Choroid plexus epithelial cell (primary cell): ENCODE data around the gene ZNF333.
A peak's percentile ranks its signal among the peaks of the same experiment; 100 is the strongest.

Source experiments
- DNase-seq: peaks from one replicate; pipeline ENCODE4 v3.0.0-alpha.2; 2010; ENCODE audit warnings: low read depth
- H3K4me3 ChIP-seq: 2 replicates; pipeline ENCODE4 v1.5.1; 2011; ENCODE audit warnings: low read depth, mild to moderate bottlenecking, control low read depth, low read length, moderate library complexity
- TF ChIP-seq, protein P1 (sequence below): conservative IDR thresholded peaks from 2 replicates; pipeline ENCODE4 v1.5.1; 2011; ENCODE audit warnings: low read depth, mild to moderate bottlenecking, control low read depth, inconsistent platforms, low read length, moderate library complexity

ZNF333 gene

GRCh38 chr19:14689598-14690503 is at the start of gene ZNF333:
ZNF333 (plus strand) TSS chr19:14690048; CDS start chr19:14693492, 3,444 bp downstream.
- peak; percentile 92 for DNase-seq
- H3K4me3 ChIP-seq: peak within 1 kb of the TSS; percentile 71
- TF ChIP-seq, protein P1, sequence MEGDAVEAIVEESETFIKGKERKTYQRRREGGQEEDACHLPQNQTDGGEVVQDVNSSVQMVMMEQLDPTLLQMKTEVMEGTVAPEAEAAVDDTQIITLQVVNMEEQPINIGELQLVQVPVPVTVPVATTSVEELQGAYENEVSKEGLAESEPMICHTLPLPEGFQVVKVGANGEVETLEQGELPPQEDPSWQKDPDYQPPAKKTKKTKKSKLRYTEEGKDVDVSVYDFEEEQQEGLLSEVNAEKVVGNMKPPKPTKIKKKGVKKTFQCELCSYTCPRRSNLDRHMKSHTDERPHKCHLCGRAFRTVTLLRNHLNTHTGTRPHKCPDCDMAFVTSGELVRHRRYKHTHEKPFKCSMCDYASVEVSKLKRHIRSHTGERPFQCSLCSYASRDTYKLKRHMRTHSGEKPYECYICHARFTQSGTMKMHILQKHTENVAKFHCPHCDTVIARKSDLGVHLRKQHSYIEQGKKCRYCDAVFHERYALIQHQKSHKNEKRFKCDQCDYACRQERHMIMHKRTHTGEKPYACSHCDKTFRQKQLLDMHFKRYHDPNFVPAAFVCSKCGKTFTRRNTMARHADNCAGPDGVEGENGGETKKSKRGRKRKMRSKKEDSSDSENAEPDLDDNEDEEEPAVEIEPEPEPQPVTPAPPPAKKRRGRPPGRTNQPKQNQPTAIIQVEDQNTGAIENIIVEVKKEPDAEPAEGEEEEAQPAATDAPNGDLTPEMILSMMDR: no peak

DNA sequence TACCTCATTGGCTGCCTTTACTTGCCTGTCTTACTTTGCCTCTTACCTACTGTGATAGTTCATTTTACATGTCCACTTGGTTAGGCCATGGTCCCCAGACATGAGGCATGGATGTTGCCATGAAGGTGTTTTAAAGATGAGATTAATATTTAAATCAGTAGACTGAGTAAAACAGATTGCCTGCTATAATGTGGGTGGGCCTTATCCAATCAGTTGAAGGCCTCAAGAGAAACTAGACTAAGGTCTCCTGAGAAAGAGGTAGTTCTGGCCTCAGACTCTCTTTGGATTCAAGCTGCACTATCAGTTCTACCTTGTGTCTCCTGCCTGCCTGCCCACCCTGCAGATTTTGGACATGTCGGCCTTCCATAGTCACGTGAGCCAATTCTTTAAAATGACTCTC is 41.3 kb upstream of the ZNF333 start:
- TF ChIP-seq, protein P1: no peak
- DNase-seq: no peak
- H3K4me3 ChIP-seq: no peak overlapping the region

- H3K4me3 ChIP-seq: no peak overlapping the region
- no peak for DNase-seq
- TF ChIP-seq, protein P1: no peak
Observed at GRCh38 chr19:14649020-14649419, 40.8 kb upstream of the ZNF333 start.

DNA sequence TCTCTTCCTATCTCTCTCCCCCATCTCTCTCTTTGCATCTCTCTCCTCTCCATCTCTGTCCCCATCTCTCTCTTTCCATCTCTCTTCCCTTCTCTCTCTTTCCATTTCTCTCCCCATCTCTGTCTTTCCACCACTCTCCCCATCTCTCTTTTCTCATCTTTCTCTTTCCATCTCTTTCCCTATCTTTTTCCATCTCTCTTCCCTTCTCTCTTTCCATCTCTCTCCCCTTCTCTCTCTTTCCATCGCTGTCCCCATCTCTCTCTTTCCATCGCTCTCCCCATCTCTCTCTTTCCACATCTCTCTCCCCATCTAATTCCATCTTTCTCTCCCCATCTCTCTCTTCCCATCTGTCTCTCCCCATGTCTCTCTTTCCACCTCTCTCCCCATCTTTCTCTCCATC is 39.7 kb upstream of the ZNF333 start:
- no peak overlapping the region for H3K4me3 ChIP-seq
- TF ChIP-seq, protein P1: no peak

DNA sequence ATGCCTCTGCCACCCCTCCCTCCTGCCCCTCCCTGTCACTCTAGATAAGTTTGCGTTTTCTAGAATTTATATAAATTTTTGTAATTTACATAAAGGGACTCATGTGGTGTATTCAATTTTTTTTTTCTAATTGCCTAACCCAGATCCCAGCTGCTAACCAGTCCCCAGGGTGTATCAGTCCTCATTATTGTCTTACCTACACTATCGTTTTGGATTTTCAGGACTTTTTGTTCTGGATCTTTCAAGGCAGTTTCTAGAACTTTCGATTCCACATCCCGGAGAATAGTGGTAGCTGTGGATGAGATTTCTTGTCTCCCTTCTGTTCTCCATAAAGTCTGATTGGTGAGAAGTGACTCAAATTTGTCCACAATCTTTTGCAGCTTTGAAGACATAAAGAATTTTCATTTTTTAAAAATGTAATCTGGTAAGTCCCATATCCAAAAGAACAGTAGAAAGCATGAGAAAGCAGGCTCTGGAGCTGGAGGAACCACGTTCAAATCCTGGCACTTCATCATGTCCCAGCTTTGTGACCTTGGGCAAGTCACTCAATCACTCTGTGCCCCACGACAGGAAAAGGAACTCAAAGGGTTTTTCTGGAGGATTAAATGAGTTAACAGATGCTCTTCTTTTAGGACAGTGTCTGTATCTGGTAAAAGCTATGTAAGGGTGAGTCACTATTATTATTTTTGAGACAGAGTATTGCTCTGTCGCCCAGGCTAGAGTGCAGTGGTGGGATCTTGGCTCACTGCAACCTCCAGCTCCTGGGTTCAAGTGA is 34.9 kb upstream of the ZNF333 start:
- no peak overlapping the region for H3K4me3 ChIP-seq
- no peak for DNase-seq
- TF ChIP-seq, protein P1: no peak

More for the DNA sequence above, 39.7 kb upstream of the ZNF333 start:
- DNase-seq: no peak

GRCh38 chr19:14655726-14656125 is 34.1 kb upstream of the ZNF333 start:
- H3K4me3 ChIP-seq: no peak overlapping the region
- TF ChIP-seq, protein P1: no peak
- DNase-seq: no peak
